NCI-H2107 treated with DMSO at 0.1 percent for 48 hours (cell line): Measurements from ENCODE around the gene SKAP1.
"Not testable (repeated sequence)": the region's sequence is repeated elsewhere in the genome, so short reads cannot be mapped to it uniquely, and the experiment has no call there.

Experiments
- DNase-seq: peaks from one replicate; lab custom pipeline; 2025; ENCODE audit not compliant: unreplicated experiment; lab: John Stamatoyannopoulos, UW

Gene SKAP1

DNA sequence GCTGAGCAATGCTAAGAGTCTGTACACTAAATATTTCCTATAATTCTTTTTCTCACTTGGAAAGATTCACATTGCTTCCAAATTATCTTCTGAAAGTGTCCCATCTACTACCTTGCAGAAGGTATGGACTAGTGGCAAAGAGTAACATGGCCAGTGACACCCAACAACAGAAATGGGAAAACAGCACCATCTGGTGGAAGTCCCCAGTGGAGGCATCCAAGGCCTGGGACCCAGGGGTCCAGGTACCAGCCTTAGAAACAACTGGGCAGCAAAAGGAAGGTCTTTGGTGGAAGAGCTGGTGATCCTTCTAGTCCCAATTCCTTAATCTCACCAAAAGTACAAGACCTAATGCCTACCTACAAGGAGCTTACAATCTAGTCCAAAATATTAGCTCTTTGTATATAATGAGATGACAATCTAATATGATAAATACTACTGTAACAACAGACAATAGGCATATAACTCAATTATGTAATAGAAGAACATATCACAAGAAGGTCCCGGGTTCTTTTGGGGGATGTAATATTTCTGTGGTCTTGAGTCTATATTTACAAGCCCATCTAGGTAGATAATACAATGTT, 55.3 kb downstream of the SKAP1 start:
- peak; percentile 30 for DNase-seq

DNA sequence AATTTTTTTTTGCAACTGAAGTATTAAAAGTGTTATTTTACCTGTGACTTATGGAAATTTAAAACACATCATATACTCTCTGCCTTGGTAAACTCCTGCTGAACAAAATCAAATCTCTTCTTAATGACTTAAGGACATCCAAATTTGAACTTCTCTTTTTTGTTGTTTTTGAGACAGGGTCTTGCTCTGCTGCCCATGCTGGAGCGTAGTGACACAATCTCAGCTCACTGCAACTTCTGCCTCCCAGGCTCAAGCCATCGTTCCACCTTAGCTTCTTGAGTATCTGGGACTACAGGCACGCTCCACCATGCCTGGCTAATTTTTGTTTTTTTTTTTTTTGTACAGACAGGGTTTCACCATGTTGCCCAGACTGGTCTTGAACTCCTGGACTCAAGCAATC, 56.1 kb downstream of the SKAP1 start:
- no peak for DNase-seq

DNA sequence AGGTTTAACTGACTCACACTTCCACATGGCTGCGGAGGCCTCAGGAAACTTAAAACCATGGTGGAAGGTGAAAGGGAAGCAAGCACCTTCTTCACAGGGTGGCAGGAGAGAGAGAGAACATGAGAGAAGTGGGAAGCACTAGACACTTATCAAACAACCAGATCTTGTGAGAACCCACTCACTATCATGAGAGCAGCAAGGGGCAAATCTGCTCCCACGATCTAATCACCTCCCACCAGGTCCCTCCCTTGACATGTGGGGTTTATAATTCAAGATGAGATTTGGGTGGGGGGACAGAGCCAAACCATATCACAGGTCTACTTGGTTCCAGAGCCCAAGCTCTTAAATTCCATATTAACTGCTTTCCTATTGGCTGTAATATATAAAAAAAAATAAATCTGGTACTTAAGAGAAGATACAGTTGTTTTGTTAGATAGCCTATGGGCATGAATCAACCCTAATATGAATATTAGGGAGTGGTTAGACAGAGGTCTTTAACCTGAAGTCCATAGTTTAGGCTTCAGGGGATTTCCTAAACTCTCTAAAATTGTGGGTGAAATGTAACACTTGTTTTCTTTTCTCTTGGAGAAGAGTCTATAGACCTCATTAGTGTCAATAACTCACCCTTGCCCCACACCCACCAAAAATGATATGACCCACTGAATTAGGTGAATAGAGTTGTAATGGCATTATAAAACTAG, 56.7 kb downstream of the SKAP1 start:
- DNase-seq: no peak

DNA sequence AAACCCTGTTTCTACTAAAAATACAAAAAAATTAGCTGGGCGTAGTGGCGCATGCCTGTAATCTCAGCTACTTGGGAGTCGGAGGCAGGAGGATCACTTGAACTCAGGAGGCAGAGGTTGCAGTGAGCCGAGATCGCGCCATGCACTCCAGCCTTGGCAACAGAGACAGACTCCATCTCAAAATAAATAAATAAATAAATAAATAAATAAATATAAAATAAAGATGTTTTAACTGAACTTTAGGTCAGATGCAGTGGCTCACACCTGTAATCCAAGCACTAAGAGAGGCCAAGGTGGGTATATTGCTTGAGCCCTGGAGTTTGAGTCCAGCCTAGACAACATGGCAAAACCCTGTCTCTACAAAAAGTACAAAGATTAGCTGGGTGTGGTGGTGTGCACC, 61.0 kb downstream of the SKAP1 start:
- DNase-seq: not testable (repeated sequence)

DNA sequence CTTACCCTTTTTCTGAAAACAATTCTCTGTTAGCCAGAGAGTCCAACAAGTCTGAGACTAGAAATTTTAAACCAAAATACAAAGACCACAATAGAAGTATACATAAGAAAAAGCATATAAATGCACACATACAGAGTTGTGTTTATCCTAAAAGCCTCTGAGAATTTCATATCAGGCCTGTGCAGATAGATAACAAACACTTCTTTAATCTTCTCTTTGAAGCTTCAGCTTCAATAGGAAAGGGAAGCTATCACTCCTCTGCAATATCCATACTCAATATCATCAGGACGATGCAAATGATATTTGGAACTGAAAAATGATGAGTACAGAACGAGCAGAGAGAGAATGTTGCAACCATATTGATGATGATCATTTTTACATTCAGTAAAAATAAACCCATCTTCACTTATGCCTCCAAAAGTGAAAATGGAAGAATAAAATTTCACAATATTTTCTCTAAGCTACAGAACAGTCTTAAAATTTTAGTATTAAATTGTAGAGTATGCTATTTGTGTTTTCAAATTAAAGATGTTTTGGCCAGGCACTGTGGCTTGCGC, 61.6 kb downstream of the SKAP1 start:
- DNase-seq: no peak

DNA sequence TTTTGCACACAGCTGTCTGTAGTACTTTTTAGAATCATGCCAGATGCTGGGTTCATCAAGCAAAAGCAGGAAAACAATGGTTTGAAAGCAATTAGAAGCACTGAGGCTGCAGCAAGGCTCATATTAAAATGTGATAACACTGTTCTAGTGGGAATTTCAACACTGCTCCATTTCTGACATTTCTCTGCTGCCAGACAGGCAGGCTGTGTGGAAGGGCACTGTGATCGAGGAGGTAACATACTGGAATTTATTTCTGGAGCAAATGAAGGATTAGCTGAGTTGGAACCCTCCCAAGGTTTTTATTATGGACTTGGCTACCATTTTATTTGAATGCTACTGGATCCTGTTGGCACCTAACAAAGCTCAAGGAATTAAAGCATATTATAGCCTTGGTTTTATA, 66.9 kb downstream of the SKAP1 start:
- DNase-seq: no peak

DNA sequence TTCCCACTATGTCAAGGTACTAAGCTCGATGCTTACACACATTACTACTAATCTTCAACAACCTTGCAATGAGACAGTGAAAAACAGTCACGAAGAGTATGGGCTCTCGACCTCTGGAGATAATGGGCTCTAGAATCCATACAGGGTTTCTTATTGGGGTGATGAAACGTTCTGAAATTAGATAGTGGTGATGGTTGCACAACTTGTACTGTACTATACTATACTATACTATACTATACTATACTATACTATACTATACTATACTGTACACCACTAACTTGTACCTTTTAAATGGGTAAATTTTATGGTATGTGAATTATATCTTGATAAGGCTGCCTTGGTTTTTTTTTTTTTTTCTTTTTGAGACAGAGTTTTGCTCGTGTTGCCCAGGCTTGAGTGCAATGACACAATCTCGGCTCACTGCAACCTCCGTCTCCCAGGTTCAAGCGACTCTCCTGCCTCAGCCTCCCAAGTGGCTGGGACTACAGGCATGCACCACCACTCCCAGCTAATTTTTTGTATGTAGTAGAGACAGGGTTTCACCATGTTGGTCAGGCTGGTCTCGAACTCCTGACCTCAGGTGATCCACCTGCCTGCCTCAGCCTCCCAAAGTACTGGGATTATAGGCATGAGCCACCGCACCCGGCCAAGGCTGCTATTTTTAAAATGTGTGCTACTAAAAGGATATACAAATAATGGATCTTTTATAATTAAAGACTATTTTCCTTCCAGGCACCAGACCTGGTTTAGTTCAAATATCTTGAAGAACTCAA, 69.0 kb downstream of the SKAP1 start:
- peak; percentile 64 for DNase-seq

DNA sequence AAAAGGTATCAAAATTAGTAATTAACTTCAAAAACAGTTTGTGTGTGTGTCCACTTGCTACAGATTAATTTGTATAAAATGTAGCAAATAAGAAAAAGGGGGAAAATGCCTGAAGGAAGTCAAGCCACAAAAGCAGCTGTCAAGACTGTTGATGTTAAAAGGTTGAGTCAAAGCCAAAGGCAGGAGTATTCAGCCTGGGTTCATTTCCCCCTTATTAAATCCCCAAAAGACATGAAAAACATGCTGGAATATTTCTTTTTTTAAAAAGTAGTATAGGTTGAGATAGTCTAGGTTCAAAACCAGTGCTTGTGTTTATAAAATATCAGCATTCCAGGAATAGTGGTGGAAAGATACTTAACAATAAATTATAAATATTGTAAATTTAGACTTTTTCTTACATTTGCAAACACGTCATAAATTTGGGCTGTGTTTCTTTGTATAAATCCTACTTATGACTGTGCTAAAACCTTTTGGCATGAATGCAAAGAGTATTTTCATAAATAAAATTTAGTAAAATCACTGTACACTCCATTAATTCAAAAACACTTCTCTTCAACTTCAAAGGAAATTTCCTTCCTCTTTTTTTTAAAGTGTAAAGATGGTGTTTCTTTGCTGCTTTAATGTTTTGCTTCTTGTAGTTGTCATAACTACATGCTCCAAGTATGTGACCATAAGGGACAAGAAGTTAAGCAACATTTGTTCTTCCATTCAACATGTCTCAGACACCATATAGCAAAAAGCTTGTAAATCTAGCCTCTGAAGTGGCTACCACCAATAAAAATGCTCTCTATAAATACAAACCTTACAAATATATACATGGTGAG, 72.0 kb downstream of the SKAP1 start:
- no peak for DNase-seq

DNA sequence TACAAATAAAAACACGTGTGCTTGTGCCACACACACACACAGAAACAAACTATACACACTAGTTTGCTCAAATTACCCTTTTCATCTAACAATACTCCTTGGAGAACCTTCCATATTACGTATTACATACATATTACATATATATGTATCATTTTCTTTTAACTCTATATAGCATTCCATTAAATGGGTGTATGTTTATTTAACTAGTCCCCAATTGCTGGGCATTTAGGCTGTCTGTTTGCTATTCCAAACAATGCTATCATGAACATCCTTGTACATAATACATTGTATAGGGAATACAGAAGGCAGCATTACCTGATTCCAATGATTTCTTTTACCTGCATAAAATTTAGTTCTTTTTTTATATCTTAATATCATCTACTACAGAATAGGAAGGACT, 73.1 kb downstream of the SKAP1 start:
- DNase-seq: no peak

DNA sequence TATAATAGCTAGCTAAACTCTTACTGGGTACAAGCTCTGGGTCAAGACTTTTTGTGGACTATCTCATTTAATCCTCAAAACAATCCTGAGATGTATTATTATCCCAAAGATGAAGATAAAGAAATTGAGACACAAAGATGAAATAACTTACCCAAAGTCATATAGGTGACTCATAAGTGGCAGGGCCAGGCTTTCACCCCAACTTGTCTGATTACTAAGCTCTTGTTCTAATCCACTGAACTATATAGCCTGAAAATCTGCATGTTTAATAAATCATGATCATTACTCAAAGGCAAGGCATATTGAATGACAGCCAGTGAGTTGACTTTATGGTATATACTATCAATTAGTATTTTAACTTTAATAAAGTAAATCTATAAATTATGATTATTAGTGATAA, 77.4 kb downstream of the SKAP1 start:
- no peak for DNase-seq

DNA sequence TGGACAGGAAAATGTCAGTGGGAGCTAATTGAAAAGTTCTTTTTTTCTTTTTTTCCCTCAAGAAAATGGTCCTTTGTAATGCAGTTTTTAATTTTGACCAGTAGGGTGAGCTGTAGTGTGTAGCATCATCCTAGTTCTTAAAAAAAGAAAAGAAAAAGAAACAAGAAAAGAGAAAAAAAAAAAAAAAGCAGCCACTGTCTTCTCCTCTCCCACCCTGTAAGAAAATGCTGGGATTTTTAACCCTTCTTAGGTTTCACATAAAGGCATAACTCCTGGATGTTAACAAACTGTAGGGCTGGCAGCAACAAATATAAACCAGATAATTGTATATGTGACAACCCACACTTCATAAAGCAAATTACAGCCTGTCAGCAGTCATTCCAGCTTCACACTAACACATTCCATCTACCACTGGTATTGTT, 78.1 kb downstream of the SKAP1 start:
- no peak for DNase-seq

DNA sequence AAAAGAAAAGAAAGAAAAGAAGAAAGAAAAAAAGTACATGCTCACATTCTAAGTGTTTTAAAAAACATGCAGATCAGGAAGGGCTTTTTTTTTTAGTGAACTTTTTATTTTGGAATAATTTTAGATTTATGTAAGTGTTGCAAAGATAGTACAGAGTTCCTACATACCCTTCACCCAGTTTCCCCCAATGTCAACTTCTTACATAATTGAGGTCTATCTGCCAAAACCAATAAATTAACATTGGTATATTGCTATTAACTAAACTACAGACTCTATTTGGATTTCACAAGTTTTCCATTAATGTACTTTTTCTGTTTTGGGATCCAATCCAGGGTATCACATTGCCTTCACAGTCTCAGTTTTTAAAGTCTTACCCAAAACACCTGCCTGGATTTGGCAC, 81.7 kb downstream of the SKAP1 start:
- DNase-seq: no peak

DNA sequence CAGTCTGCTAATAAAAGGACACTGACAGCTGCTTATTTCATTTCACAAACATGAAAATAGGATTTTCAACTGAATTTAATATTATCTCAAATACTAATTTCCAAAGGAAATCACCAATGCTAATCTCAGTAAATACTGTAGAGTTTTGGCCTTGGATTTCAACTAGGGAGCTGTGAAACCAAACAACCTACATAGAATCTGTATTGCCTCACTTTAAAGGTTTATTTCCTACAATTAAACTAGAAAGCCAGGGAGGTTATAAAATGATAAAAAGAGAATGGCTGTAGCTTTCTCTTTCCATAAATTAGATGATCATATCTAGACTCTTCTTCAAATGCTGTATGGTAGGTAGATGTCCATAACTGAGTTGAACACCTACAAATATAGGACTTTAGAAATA, 82.8 kb downstream of the SKAP1 start:
- no peak for DNase-seq

DNA sequence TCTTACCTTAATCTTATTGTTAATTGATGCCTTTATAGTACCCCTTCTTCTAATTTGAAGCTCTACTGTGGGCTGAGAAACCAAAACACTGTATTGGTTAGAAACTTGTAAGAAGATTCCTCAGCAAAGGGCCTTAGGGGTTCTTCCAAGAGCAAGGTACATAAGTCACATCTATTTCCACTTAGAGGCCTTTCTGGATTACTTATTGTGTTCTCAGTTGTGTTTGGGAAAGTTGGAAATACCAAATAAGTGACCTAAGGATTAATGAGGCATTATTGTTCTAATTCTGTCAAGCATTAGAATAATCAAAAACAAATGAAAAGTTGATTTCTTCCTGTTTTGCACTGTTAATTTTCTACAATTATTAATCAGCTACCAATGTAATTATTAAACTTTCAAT, 85.8 kb downstream of the SKAP1 start:
- DNase-seq: no peak

DNA sequence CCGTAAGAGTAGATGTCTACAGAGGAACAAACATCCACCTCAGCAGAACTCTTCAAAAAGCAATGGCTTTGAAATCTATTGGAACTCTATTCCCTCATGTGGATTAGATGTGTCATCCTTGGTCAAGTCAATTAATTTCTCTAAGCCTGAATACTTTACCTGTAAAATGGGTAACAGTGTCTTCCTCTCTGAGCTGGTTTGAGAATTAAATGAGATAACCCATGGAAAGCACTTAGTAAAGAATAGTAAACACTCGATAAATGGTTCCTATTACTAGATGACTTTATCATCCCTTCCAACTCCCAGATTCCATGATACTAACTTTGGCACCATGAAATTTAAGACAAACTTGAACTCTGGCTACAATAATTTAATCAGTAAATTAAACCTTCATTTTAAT, 89.1 kb downstream of the SKAP1 start:
- no peak for DNase-seq

DNA sequence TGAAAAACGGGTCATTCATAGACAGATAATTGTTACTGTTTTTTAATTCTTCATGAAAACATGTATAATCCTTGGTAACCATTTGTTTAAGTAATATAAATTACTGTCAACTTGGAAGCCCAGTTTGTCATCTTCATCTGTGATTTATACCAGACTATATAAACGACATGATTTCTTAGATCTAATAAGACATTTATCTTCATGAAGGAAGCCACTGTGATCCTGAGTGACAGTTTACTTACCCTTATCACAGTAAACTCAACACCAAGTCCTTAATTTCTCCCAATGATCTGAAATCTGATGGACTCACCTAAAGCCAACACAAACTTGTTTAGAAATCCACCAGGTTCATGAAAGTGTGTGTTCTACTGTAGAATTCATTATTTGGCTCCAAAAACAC, 91.3 kb downstream of the SKAP1 start:
- no peak for DNase-seq

DNA sequence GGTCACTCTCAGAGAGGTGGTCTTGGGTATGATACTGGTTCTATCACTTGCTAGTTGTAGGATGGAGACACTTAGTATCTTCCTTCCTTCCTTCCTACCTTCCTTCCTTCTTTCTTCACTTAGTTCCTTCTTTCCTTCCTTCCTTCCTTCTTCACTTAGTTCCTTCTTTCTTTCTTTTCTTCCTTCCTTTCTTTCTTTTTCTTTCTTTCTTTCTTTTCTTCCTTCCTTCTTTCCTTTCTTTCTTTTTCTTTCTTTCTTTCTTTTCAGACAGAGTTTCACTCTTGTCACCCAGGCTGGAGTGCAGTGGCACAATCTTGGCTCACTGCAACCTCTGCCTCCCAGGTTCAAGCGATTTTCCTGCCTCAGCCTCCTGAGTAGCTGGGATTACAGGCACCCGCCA, 92.1 kb downstream of the SKAP1 start:
- not testable (repeated sequence) for DNase-seq

DNA sequence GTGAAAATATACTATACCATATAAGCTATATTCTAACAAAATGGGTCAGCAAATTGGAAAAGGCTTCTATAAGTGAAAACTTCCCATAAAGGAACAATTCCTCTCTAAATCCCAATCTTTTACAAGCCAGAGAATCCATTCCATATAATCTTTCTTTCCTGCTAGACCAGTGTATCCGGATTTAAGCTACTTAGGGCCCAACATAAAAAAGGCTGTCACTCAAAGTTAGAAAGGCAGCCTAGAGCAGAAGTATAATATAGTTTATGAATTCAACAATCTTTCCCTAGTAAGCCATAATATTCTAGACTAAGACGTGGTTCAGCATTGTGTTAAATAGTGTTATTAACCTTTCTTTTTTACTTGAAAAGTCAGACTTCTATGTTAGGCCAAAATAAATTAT, 93.0 kb downstream of the SKAP1 start:
- no peak for DNase-seq

DNA sequence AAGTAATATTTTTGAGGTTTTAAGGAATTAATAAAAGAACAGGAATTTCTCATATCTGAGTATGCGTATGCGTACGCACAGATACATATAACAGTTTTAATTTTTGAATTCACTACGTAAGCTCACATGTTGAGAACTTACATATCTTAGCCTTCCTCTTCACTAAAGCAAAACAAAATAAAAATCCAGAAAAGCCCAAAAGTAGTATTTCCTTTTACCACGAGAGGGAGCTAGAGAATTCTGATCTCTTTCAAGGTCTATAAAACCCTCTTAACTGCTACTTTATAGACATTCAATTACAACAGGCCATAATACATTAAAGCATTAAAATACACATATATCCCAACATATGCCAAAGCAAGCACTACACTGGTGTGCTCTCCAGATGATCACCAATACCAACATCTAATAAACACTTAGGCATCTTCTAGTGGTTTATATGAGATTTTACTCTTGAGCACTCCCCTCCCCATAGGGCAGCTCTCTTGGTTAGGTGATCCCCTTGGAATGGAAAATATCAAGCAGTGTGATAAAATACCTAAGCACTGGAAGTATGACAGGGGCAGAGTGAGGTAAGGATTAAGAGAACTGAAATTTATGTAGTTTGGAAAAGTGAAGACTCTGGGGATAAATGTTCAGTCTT, 94.0 kb downstream of the SKAP1 start:
- peak; percentile 76 for DNase-seq

DNA sequence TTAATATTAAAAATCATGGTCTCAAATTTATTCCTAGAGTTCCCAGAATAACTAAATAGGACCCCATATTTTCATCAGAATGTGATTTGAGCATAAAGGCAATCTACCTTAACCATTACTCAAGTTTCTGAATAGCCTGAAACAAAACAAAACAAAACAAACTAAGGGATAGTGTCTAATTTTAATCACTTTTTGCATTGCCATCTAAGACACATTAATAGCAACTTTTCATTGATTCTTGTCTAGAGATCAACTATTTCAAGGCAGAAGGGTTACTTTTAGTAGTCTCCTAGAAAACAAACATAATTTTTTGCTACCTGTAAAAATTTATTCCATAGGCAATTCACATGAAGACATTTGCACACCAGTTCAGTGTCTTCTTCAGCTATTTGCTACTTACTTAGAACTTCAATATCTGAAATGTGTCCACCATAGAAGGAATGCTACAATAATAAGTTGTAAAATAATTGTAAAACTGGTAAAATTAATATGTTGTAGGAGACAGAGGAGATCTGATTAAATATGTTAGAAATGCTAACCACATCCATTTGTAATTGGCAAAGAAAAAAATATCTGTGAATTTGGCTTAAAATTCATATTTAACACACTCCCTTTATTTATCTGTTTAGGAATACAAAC, 94.7 kb downstream of the SKAP1 start:
- DNase-seq: no peak
